ENCODE data around the gene MOB2. TPM values are rescaled to one million over a fixed set of nuclear protein-coding genes. Genes with fewer than 3 reads are reported as not detected.

The MOB2 gene
- total and polyA plus RNA-seq, 4 donors: 8.3 to 18.5 (median 14.8) TPM

DNA sequence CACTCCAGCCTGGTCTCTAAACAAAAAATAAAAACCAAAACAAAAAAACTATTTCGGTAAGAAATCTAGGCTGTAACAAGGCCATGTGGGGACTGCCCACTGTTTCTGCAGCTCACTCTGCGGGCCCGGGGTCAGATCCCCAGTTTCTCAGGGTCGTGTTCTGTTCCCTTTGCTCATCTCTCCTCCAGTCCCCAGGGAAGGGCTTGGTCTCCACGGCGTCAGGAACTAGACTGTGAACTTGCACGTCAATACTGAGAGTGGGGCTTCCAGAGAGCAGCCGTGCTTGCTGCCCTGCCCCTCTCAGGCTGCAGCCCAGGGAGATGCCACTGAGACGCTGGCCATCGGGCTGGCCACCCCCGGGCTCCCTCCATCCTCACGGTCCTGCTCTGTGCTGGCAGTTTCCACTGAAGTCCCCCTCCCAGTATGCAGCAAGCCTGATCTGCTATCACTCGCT lies 33.7 kb upstream of the MOB2 start (continued):
- no peak for TF ChIP-seq EGR1 (IDR thresholded peaks at IDR 0.05; ENCODE audit: low read depth in 2 of 2)

DNA sequence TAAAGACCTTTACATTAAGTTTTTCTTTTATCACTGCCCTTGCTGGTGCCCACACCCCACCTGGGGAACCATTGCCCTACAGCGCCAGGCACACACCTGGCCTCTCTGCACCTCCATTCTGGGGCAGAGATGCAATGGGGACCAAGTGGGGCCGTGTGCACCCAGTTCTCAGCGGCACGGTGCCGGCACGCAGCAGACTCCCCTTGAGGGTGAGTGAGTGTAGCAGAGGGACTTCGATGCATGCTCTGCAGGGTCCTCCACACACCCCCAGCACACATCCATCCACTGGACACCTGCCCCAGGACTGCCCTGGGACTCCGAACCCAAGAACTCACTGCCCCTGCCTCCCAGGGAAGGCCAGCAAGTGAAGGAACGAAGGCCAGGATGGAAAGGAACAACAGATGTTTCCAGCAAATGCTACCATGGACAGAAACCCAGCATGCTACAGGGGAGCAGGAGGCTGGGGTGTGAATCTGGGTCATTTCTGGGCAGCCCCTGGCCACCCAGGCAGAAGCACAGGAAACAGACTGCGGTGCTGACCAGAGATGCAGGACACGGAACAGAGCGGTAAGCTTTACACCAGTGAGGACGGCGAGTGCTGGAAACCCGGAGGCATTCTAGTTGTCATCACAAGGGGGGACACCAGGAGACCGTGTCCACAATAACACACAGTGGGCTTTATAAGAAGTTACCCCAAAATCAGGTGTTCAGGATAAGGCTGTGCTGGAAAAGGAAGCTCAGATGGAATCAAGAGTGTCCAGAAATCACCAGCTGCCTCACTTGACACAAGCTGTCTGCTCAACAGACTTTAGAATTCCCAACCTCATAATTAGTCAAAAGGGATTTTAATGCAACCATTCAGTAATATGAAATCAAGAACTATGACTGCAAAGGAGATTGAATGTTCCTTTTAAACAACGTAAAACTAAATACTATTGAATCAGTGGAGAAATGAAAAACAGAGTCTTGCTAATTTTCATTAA lies 32.7 kb upstream of the MOB2 start:
- no peak for DNase-seq (ENCODE audit: low spot score)
- no peak overlapping the region for H3K4me3 ChIP-seq (ENCODE audit: low read depth in 1 of 3, low read length in 3 of 3)
- 95% methylated on average over 17 of the region's 17 CpGs for WGBS
- no peak overlapping the region for H3K27ac ChIP-seq (ENCODE audit: low read depth in 1 of 2, low read length in 2 of 2)
- no peaks in the 10 kb centered on the region for H3K9me3 ChIP-seq (ENCODE audit: control insufficient read depth in 4 of 4, low read length in 3 of 4)
- H3K27me3 ChIP-seq (ENCODE audit: control insufficient read depth in 4 of 4, insufficient read depth in 4 of 4, low read length in 3 of 4): no peaks in the 10 kb centered on the region
- H3K9ac ChIP-seq (ENCODE audit: low read depth in 1 of 2, low read length in 2 of 2): no peak overlapping the region
- H3K4me1 ChIP-seq (ENCODE audit: control insufficient read depth in 4 of 4, insufficient read depth in 4 of 4, low read length in 3 of 4): peaks cover 2 to 15% (median 7%) of the 10 kb centered on the region in 4 donors
- no peaks in the 10 kb centered on the region for H3K36me3 ChIP-seq (ENCODE audit: control insufficient read depth in 4 of 4, insufficient read depth in 3 of 4, low read depth in 1 of 4, low read length in 3 of 4)
- TF ChIP-seq EGR1 (IDR thresholded peaks at IDR 0.05; ENCODE audit: low read depth in 2 of 2) (no peak), ATF3 (IDR thresholded peaks at IDR 0.05) (no peak), GABPA (IDR thresholded peaks at IDR 0.05 in 1 of 2, conservative IDR thresholded peaks at IDR 0.05 in 1 of 2) (no peak), RAD21 (IDR thresholded peaks at IDR 0.05) (no peak), REST (IDR thresholded peaks at IDR 0.05) (no peak), CTCF (IDR thresholded peaks at IDR 0.05; ENCODE audit: low read depth, low read length, missing input control) (no peak), SP1 (IDR thresholded peaks at IDR 0.05) (no peak), YY1 (IDR thresholded peaks at IDR 0.05) (no peak), MAX (IDR thresholded peaks at IDR 0.05) (no peak), TAF1 (conservative IDR thresholded peaks at IDR 0.05) (no peak)

DNA sequence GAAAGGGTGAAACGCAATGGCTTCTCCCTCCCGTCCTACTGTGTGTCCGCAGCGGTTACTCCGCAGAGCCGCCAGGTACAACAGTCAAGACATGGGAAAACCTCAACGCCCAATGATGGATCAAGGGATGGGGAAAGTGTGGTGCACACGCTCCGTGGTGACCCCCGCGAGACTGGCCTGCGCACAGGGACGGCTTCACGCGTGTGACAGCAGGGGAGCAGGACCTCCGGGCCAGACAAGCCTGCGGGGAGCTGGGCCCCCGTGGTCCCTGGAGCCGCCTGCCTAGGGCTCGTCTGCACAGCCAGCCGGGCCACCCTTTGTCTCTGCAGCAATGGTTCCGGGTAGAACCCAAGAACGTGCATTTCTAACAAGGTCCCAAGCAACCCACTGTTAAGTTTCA lies 31.7 kb upstream of the MOB2 start:
- WGBS: 96% methylated on average over 23 of the region's 23 CpGs
- peaks cover 2 to 17% (median 7%) of the 10 kb centered on the region in 4 donors for H3K4me1 ChIP-seq (ENCODE audit: control insufficient read depth in 4 of 4, insufficient read depth in 4 of 4, low read length in 3 of 4)
- DNase-seq (ENCODE audit: low spot score): no peak
- TF ChIP-seq ATF3 (IDR thresholded peaks at IDR 0.05) (no peak), EGR1 (IDR thresholded peaks at IDR 0.05; ENCODE audit: low read depth in 2 of 2) (no peak), RXRA (IDR thresholded peaks at IDR 0.05) (no peak), REST (IDR thresholded peaks at IDR 0.05) (no peak), FOXA1 (IDR thresholded peaks at IDR 0.05) (no peak), HNF4G (IDR thresholded peaks at IDR 0.05) (no peak), TAF1 (conservative IDR thresholded peaks at IDR 0.05) (no peak), RAD21 (IDR thresholded peaks at IDR 0.05) (no peak), HNF4A (conservative IDR thresholded peaks at IDR 0.05) (no peak), GABPA (IDR thresholded peaks at IDR 0.05 in 1 of 2, conservative IDR thresholded peaks at IDR 0.05 in 1 of 2) (no peak), FOXA2 (IDR thresholded peaks at IDR 0.05) (no peak), YY1 (IDR thresholded peaks at IDR 0.05) (no peak), SP1 (IDR thresholded peaks at IDR 0.05) (no peak)

More for the DNA sequence above, 31.7 kb upstream of the MOB2 start:
- Histone ChIP-seq H3K9me3 (ENCODE audit: control insufficient read depth in 4 of 4, low read length in 3 of 4) (no peaks in the 10 kb centered on the region), H3K4me3 (ENCODE audit: low read depth in 1 of 3, low read length in 3 of 3) (no peak overlapping the region), H3K27ac (ENCODE audit: low read depth in 1 of 2, low read length in 2 of 2) (no peak overlapping the region), H3K36me3 (ENCODE audit: control insufficient read depth in 4 of 4, insufficient read depth in 3 of 4, low read depth in 1 of 4, low read length in 3 of 4) (no peaks in the 10 kb centered on the region), H3K27me3 (ENCODE audit: control insufficient read depth in 4 of 4, insufficient read depth in 4 of 4, low read length in 3 of 4) (no peaks in the 10 kb centered on the region), H3K9ac (ENCODE audit: low read depth in 1 of 2, low read length in 2 of 2) (no peak overlapping the region)

Data from liver (tissue), 9 donors.